Activated CD8-positive, alpha-beta memory T cell treated with anti-CD3 and anti-CD28 coated beads, Interleukin-2, amount 10 ng/mL, durations not matched to agents 7 days and 5 days (primary cell): ENCODE results near the gene CRIM1. TPM values are rescaled to one million over a fixed set of nuclear protein-coding genes. Genes with fewer than 3 reads are reported as not detected.

Experiments used
- ATAC-seq: fragments of 150-1000 bp; cut with Tn5 transposase; one replicate; pipeline ENCODE4 v1.10.0; 2021; ENCODE audit warnings: moderate library complexity
- CTCF ChIA-PET: fragments of 350-600 bp; sonication (Branson Sonifier 250); formaldehyde crosslinking; loops from one replicate; lab custom pipeline; 2021; ENCODE audit warnings: antibody characterized with exemption; lab: Charles Lee
- DNase-seq: peaks from one replicate; pipeline ENCODE4 v3.0.0-alpha.2; 2020
- H3K27ac Mint-ChIP-seq: one replicate; pipeline ENCODE4 v1.8.0; 2021; ENCODE audit warnings: mild to moderate bottlenecking, mixed read lengths
- H3K27me3 Mint-ChIP-seq: one replicate; pipeline ENCODE4 v1.8.0; 2021; ENCODE audit warnings: mixed read lengths
- H3K36me3 Mint-ChIP-seq: one replicate; pipeline ENCODE4 v1.8.0; 2021; ENCODE audit warnings: mild to moderate bottlenecking, mixed read lengths
- H3K4me1 Mint-ChIP-seq: one replicate; pipeline ENCODE4 v1.8.0; 2021; ENCODE audit warnings: mixed read lengths
- H3K4me3 Mint-ChIP-seq: one replicate; pipeline ENCODE4 v1.8.0; 2021; ENCODE audit warnings: mild to moderate bottlenecking, moderate library complexity, mixed read lengths
- H3K9me3 Mint-ChIP-seq: one replicate; pipeline ENCODE4 v1.8.0; 2022; ENCODE audit warnings: low read depth, mixed read lengths
- total RNA-seq, 2 experiments: library from RNA; stranded (reverse); gene quantifications; one replicate each; pipeline ENCODE4 v1.2.3, GENCODE V29; 2021

The CRIM1 gene
- total RNA-seq, 2 experiments from 2014 or later = 12.6 to 17.6 TPM

DNA sequence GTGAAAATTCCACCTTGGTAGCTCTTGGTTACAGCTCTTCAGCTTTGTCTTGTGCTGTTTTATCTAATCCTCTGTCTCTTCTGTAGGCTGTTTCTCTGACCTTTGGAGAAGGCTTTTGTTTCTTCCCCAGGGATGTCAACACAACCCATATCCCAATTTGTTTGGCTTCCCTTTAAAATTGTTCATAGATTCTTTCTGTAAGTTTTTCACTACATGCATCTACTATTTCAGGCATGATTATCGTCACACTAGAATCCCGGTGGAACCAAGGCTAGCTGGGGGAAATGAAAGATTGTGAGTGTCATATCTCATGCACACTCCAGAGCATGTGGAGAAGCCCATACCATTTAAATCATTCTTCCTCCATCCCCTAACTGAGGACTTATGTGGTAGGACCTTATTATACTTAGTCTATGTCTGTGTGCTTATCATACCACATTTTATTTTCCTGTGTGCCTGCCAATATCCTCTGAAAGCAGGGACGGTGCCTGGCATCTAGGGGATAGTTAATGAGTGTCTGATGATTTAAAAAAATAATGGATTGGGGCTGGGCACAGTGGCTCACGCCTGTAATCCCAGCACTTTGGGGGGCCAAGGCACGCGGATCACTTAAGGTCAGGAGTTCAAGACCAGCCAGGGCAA, 59.9 kb downstream of the CRIM1 start:
- CTCF ChIA-PET = no interaction called here
- no peak for ATAC-seq

DNA sequence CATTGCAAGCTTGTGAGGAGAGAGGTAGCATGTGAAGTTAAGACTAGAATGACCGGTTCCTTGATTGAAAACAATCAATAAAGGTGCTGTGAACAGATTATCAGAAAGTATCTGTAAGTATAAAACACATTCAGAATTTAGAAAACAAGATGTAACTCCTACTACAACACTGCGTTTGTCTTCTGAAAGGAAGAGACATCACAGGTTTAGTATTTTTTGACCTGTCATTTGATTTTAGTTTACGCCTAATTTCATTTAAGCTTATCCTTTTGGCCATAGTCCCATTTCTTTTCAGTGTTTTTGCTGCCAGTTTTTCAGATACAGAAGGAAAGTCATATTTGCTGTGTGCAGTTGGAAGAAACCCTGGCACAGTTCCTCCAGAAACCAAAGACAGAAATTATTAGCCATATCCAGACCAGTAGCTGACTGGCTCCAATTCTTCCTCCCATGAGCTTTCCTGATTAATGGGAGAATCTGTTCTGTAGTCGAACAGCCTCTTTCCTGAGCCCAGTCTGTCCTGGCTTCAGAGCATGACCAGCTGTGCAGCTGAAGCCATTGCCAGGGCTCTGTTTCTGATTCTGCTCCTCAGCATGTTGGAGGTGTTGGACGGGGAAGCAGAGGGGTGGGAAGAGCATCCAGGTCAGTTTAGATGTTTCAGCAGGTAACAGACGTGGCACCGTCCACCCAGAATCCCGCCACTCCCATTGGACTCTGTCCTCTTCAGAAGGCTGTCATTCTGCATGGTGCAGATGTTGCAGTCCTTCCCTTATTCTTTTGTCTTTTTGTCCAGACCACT, 61.0 kb downstream of the CRIM1 start:
- DNase-seq (no peak), ATAC-seq (no peak)
- Mint-ChIP-seq H3K4me1 (no peaks in the 10 kb centered on the region), H3K9me3 (no peaks in the 10 kb centered on the region), H3K27ac (no peak overlapping the region), H3K27me3 (no peaks in the 10 kb centered on the region), H3K4me3 (no peak overlapping the region), H3K36me3 (no peaks in the 10 kb centered on the region)
- CTCF ChIA-PET = no interaction called here

More for the DNA sequence above, 59.9 kb downstream of the CRIM1 start:
- no peak overlapping the region for H3K27ac Mint-ChIP-seq
- no peaks in the 10 kb centered on the region for H3K9me3 Mint-ChIP-seq
- H3K4me3 Mint-ChIP-seq = no peak overlapping the region
- no peak for DNase-seq
- H3K36me3 Mint-ChIP-seq = no peaks in the 10 kb centered on the region
- H3K27me3 Mint-ChIP-seq = no peaks in the 10 kb centered on the region
- no peaks in the 10 kb centered on the region for H3K4me1 Mint-ChIP-seq

DNA sequence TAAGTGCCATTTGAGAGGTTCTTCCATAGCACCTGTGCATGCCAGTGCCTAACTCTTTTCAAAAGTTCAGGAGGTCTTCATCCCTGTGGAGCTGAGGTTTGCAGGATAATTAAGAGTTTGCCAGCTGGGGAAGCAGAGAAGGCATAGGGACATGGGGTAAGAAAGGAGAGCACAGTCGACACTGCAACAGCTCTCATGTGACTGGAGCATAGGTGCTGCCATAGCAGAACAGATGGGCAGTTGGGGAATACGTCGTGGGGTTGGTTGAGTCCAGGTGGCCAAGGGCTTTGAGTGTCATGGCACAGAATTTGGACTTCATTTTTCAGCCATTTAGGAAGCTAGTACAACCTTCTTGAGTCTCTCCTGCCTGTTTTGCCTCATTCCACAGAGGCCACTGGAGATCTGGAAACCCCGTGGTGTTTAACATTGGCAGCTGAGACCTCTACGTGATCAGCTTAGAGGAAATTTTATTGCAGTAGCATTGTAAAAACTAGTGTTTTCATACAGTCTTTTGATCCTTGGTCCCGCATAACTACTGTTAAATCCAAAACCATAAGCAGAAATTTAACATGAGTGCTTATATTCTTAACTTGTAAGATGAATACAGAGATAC, 65.1 kb downstream of the CRIM1 start:
- ATAC-seq = no peak
- Mint-ChIP-seq H3K36me3 (no peaks in the 10 kb centered on the region), H3K4me1 (no peaks in the 10 kb centered on the region), H3K27me3 (no peaks in the 10 kb centered on the region), H3K4me3 (no peak overlapping the region), H3K9me3 (no peaks in the 10 kb centered on the region), H3K27ac (no peak overlapping the region)
- DNase-seq = no peak
- CTCF ChIA-PET = no interaction called here

DNA sequence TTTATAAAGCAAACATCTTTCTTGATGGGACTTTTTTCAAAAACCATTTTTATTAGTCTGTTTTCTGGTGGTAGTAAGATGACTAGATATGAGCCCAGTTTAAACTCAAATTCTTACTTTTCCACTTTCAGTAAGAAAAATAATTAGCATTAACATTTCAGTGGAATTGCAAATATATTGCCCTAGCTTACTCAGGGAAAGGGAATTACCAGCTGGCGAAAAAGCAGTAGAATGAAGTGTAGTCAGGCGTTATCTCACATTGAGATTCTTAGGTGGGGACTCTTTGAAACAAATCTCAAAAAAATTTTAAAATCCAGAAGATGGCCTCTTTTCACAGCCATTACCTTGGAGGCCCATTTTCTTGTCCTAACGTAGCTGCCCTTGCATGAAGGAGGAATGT, 65.8 kb downstream of the CRIM1 start:
- Mint-ChIP-seq H3K9me3 (no peaks in the 10 kb centered on the region), H3K4me1 (no peaks in the 10 kb centered on the region), H3K27ac (no peak overlapping the region), H3K4me3 (no peak overlapping the region), H3K36me3 (no peaks in the 10 kb centered on the region), H3K27me3 (no peaks in the 10 kb centered on the region)
- ATAC-seq (no peak), DNase-seq (no peak)
- CTCF ChIA-PET = no interaction called here

DNA sequence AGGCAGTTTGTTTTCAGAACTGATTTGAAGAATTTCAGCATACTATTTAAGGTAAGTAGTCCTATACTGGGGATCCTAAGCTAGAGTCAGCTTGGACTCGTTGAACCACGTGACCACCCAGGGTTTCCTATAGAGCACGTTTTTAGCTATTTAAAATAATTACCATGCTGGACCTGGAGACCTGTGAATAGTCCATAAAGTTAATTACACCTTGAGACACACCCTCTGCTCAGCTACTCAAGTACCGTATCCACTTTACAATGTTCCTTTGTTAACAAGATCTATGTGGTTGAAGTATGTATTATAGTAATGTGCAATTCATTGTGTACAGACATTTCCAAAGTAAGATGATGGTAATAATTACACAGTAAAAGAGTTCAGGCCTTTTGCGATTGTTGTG, 67.6 kb downstream of the CRIM1 start:
- H3K27me3 Mint-ChIP-seq = no peaks in the 10 kb centered on the region
- CTCF ChIA-PET = no interaction called here

DNA sequence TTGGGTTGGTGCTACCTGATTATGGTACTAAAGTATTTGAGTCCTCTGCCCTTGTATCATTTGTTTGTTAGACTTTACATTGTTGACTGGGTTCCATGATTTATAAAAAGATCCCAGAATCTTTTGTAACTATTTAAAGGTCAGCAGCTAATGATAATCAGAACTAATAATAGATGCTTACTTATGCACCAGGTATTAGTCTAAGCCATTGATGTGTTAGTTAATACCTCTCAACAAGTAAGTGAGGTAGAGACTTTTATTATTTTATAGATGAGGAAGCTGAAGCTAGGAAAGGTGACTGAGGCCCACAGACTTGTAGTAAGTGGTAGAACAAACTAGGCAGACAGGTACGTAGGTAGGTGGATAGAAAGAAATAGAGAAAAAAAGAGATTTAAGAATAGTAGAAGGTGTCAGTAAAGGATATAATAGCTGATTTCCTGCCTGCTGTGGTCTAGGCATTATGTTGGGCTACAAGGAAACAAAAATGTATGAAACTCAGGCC, 68.1 kb downstream of the CRIM1 start:
- no peaks in the 10 kb centered on the region for H3K4me1 Mint-ChIP-seq
- H3K9me3 Mint-ChIP-seq = no peaks in the 10 kb centered on the region
- ATAC-seq (no peak), DNase-seq (no peak)
- no peak overlapping the region for H3K4me3 Mint-ChIP-seq
- no peaks in the 10 kb centered on the region for H3K27me3 Mint-ChIP-seq
- H3K27ac Mint-ChIP-seq = no peak overlapping the region
- CTCF ChIA-PET = no interaction called here
- no peaks in the 10 kb centered on the region for H3K36me3 Mint-ChIP-seq

More for the DNA sequence above, 67.6 kb downstream of the CRIM1 start:
- no peak for ATAC-seq
- H3K4me3 Mint-ChIP-seq = no peak overlapping the region
- no peak for DNase-seq
- no peaks in the 10 kb centered on the region for H3K36me3 Mint-ChIP-seq
- H3K4me1 Mint-ChIP-seq = no peaks in the 10 kb centered on the region
- no peak overlapping the region for H3K27ac Mint-ChIP-seq
- no peaks in the 10 kb centered on the region for H3K9me3 Mint-ChIP-seq

DNA sequence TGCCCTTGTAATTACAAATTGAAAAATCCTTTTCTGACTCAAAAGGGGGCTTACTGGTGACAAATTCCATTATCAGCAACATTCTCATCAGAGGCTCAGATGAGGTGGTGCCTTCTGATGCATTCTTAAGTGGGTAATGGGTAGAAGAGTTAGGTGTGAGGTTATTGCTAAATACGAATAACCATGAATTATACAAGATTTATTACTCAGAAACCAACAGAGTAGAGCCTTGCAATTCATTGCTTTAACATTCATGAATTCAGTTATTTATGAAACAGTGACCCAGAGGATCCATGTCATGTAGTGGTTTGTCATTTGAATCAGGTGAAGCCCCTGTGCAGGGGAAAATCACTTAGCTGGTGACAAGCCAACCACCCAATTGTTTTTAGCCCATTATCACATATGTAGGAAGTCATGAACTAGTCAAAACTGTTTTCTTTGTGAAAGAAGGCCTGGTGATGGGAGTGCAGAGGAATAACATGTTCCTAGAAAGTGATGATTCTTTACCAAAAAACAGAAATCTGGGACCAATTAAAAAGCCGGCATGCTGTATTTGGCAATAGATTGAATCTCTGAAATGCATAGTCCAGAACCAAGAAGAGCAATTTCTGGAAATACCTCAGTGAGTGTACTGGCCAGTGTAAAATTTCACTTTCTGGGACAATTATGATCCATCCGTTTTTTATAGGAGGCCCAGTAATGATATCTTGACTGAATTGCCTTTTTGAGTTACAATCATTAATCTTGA, 70.2 kb downstream of the CRIM1 start:
- ATAC-seq = no peak
- CTCF ChIA-PET = no interaction called here

DNA sequence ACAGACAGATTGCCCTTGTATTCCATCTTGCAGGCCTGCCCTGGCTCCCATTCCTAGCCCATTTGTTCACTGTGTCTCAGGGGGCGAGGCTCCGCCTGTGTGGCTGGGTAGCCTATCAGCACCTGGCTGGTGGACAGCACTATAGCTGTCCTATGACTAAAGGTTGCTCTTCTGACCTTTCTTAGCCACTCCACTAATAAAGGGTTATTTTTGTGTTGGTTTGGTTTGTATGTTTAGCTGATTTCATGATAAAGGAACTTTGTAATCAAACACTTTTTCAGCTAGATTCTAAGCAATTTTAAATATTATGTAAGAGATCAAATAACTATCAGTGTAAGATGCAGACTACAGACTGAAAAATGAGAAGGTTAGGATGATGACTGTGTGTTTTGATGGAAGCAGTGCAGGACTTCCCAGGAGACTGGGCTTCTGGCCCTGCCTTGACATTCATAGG, 72.2 kb downstream of the CRIM1 start:
- DNase-seq (no peak), ATAC-seq (no peak)
- no peaks in the 10 kb centered on the region for H3K9me3 Mint-ChIP-seq
- H3K27ac Mint-ChIP-seq = no peak overlapping the region
- no peaks in the 10 kb centered on the region for H3K36me3 Mint-ChIP-seq
- H3K4me3 Mint-ChIP-seq = no peak overlapping the region
- no peaks in the 10 kb centered on the region for H3K4me1 Mint-ChIP-seq
- CTCF ChIA-PET = no interaction called here
- H3K27me3 Mint-ChIP-seq = no peaks in the 10 kb centered on the region

More for the DNA sequence above, 70.2 kb downstream of the CRIM1 start:
- Mint-ChIP-seq H3K4me1 (no peaks in the 10 kb centered on the region), H3K27ac (no peak overlapping the region), H3K9me3 (no peaks in the 10 kb centered on the region), H3K36me3 (no peaks in the 10 kb centered on the region), H3K4me3 (no peak overlapping the region), H3K27me3 (no peaks in the 10 kb centered on the region)
- DNase-seq = no peak

DNA sequence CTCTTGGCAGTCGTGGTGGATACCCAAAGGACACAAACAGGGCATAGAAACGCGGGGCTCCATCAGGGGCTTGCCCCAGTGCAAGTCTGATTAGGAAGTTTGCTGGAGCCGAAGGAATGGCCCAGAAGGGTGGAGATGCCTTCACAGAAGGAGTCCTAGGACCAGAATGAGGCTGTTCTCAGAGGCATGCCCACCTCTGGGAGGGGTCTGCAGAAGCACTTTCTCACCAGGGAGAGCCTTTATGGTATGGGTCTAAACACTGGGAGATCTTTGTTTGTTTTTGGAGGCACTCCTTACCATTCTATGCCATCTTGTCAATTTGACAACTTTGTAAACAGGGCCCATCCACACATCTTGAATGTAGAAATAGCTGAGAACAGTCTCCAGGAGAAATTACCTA, 75.0 kb downstream of the CRIM1 start:
- DNase-seq (no peak), ATAC-seq (no peak)
- Mint-ChIP-seq H3K27ac (no peak overlapping the region), H3K27me3 (no peaks in the 10 kb centered on the region), H3K36me3 (no peaks in the 10 kb centered on the region), H3K9me3 (no peaks in the 10 kb centered on the region), H3K4me3 (no peak overlapping the region), H3K4me1 (no peaks in the 10 kb centered on the region)
- CTCF ChIA-PET = no interaction called here

DNA sequence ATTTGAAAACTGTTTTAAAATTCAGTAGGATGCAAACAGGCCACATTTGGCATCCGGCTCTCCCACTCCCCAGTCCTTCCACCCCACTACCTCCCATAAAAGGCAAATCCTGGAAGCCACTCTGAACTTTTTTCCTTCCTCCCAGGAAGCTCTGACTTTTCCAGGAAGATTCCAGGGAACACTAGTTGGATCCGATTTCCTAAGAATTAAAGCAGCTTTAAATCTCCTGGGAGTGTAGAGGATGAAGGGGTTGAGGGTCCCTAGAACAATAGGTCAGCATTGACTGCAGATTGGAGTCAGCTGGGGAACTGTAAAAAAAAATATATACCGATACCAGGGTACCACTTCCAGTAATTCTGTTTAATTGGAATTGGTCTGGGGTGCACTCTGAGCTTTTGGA, 76.9 kb downstream of the CRIM1 start:
- Mint-ChIP-seq H3K4me1 (no peaks in the 10 kb centered on the region), H3K27me3 (no peaks in the 10 kb centered on the region), H3K27ac (no peak overlapping the region), H3K4me3 (no peak overlapping the region), H3K9me3 (no peaks in the 10 kb centered on the region), H3K36me3 (no peaks in the 10 kb centered on the region)
- CTCF ChIA-PET = interaction anchor here (1.0 kb wide), 1 partner anchor 10 kb away, joined by 3 read pairs; no protein-coding TSS in a partner anchor
- DNase-seq = no peak
- ATAC-seq = no peak

DNA sequence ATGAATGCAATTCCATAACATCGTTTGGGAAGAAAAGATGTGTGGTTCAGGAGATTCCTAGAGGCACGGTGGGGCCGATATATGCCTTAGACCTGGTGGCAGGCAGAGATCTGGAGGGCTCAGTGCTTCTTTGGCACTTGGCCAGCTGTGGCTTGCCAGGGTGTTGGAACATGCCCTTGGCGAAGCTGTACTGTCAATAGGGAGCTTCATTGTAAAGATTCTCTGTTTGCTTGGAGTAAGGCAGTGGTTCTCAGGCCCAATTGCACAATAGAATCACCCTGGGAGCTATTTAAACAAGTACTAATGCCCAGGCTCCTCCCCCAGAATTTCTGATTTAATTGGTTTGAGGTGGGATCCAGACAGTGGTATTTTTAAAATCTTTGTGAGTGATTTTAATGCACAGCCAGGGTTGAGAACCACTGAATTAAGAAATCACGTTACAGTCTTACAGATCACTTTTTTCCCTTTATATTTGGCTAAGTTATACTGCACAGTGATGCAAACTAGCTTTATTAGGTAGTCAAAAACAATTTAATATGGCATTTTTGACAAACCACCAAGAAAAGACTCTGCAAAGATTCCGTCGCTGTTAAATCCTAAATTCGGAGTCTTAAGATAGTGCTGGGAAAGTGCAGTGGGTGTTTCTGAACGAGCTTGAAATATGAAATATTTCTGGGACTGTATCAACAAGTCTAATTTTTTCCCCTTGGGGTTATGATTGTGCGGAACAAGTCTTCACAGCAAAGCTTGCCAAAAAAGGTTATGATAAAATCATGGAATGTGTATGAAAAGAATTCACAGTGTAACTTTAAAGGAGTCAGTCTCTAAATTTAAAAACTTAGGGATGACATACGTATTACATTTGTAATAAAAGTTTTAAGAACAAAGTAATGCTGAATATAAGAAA, 78.0 kb downstream of the CRIM1 start:
- H3K9me3 Mint-ChIP-seq = no peaks in the 10 kb centered on the region
- DNase-seq = no peak
- no peaks in the 10 kb centered on the region for H3K27me3 Mint-ChIP-seq
- no peak for ATAC-seq
- no peaks in the 10 kb centered on the region for H3K36me3 Mint-ChIP-seq
- no peak overlapping the region for H3K27ac Mint-ChIP-seq
- CTCF ChIA-PET = interaction anchor here (1.0 kb wide), 1 partner anchor 9 kb away, joined by 3 read pairs; no protein-coding TSS in a partner anchor
- no peak overlapping the region for H3K4me3 Mint-ChIP-seq
- H3K4me1 Mint-ChIP-seq = no peaks in the 10 kb centered on the region

DNA sequence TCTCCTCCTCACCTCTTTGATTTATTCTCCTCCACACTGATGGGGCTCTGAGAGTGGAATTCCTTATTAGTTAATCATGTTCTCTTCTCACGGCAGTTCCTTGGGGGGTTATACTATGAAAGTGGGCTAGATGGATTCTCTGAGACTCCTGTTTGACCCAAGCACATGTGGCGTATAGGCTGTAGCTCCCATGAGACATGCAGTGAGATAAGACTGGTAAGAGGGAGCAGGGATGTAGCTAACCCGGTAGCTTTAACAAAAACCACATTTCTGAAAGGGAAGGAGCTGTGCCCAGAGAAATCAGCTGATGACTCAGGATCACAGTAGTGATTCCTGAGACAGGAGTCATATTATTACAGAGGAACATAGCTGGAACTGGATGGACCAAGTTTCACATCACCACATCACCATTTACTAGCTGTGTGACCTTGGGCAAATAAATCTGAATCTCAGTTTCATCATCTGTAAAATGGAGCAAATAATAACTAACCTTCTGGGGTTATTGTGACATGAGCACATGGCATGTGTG, 82.9 kb downstream of the CRIM1 start:
- H3K4me3 Mint-ChIP-seq = no peak overlapping the region

More for the DNA sequence above, 82.9 kb downstream of the CRIM1 start:
- peaks cover 13% of the 10 kb centered on the region for H3K4me1 Mint-ChIP-seq
- H3K36me3 Mint-ChIP-seq = peaks cover 2% of the 10 kb centered on the region
- ATAC-seq = no peak
- CTCF ChIA-PET = no interaction called here
- H3K9me3 Mint-ChIP-seq = no peaks in the 10 kb centered on the region
- no peaks in the 10 kb centered on the region for H3K27me3 Mint-ChIP-seq
- DNase-seq = no peak
- H3K27ac Mint-ChIP-seq = no peak overlapping the region
